ENCODE data around the gene UFD1. TPM values are rescaled to one million over a fixed set of nuclear protein-coding genes. Genes with fewer than 3 reads are reported as not detected.

The UFD1 gene
- total RNA-seq, 1 donor from 2014 or later, result 32.2 TPM

DNA sequence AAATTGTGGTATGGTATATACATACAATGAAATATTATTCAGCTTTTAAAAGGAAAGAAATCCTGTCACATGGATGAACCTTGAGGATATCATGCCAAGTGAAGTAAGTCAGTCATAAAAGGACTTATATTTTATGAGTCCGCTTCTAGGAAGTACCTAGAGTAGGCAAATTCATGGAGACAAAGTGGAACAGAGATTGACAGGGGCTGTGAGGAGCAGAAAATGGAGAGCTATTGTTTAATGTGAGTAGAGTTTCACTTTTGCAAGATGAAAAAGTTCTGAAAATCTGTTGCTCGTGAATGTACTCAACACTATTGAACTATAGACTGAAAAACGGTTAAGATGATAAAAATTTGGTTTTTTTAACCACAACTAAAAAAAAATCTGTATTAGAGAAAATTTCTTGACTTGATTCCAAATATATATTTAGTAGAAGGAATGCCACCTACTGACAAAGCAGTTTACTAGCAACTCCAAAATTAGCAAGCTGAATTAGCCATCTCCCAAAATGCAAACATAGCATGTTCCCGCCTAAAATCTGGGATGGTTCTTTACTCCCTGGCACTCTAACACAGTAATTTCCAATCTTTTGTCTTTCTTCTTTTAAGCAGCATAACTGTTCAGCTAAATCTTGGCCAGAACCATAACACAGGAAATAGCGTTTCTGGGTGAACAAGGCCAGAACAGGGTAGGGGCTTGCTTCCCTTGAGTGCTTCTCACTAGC is 1.5 kb downstream of the UFD1 start:
- no peak for DNase-seq (ENCODE audit: low spot score in 2 of 2)
- no peak for FAIRE-seq

DNA sequence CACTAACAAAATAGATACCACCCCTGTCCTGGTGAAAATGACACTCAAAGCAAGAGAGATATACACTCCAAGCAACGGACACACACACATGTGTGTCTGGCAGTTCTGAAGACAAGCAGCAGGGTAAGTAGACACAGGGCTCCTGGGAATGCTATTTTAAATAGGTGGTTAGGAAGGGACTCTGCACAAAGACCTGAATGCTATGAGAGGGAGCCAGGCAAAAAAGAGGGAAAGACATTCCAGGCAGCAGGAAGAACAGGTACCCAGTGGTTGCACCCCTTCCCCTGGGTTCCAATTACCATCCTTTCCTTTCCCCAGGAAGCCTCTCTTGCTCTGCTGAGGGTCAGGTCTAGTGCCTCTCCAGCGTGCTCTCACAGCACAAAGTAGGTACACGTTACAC is 3.0 kb downstream of the UFD1 start:
- DNase-seq (ENCODE audit: low spot score in 2 of 2) (no peak), FAIRE-seq (no peak)

DNA sequence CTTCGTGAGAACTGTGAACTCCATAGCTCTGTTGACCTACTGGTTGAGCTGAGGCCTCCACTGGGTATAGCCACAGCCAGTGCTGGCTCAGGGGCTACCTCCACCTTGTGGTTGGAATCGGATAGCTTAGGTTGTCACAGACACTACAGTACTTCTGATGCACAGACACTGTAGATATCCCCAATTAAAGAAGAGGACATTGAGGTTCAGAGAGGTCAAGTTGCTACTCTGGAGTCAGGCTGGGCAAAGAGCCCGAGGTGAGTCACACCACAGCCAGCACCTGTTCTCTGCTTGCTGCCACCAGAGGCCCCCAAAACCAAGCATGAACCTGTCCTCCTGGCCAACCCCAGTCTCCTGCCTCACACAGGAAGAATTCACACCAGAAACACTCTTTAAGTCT is 5.4 kb downstream of the UFD1 start:
- FAIRE-seq (no peak), DNase-seq (ENCODE audit: low spot score in 2 of 2) (no peak)

- FAIRE-seq (no peak), DNase-seq (ENCODE audit: low spot score in 2 of 2) (no peak)
Observed at GRCh38 chr22:19472233-19472632, 6.8 kb downstream of the UFD1 start.

GRCh38 chr22:19471572-19471971 is 7.4 kb downstream of the UFD1 start:
- FAIRE-seq, result no peak

GRCh38 chr22:19470010-19470409 is 9.0 kb downstream of the UFD1 start:
- no peak for FAIRE-seq
- no peak for DNase-seq (ENCODE audit: low spot score in 2 of 2)

More at GRCh38 chr22:19471572-19471971, 7.4 kb downstream of the UFD1 start:
- no peak for DNase-seq (ENCODE audit: low spot score in 2 of 2)

- DNase-seq (ENCODE audit: low spot score in 2 of 2), result no peak
- FAIRE-seq, result no peak
Observed at GRCh38 chr22:19469421-19469820, 9.6 kb downstream of the UFD1 start.

DNA sequence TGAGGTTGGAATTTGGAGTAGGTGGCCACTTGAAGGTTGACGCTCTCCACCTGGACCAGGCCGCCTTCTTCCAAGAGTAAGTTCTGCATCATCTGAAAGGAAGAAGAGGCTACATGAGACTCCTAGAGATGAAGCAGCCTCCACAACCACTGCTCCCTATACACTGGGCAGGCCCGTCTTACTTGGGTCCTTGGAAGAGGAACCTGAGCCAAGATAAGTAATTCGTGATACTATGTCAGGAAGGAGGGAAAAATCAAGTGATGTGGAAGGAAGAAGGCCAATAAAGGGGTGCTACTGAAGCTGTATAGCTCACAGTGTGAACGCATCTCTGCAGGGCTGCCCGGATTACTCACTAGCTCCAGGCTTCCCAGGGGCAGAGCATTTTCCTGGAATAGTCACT is 11.1 kb downstream of the UFD1 start:
- DNase-seq (ENCODE audit: low spot score in 2 of 2) (no peak), FAIRE-seq (no peak)

DNA sequence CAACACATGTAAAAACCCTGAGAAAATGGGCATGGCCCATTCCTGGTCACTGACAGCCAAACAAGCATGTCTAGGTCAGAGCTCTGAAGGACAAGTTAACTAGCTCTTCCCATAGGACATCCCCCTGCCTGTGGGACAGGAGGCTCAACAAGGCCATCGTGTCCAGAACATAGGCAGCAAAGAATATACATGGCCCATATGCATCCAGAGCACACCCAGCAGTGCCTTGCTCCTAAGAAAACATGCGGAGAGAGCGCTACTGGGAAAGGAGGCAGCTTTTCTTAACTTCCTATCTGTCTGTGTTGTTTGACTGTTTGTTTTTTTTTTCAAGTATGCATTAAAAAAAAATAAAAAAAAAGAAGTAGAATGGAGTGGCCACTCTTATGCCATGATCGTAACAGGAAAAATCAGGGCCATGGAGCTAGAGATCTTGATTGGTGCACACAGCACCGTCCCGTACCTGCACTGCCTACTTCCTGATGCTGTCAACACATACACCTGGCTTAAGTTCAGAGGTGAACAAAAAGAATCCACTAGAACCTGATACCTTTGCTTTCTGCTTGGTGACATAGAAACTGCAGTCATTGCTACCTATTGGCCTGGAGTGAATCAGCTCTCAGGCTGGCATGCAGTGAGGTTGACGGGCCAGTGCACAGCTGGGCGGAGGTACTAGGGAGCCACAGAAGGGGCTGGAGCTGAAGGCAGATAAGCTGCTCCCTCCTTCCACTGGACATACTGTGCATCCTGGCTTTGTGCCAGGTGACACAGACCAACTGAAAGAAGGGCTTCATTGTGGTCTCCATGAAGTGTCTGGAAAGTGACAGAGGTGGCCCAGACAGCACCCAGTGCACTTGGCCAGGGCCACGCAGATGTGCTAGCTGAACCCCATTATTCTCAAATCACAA is 11.9 kb downstream of the UFD1 start:
- FAIRE-seq, result no peak
- DNase-seq (ENCODE audit: low spot score in 2 of 2), result no peak

DNA sequence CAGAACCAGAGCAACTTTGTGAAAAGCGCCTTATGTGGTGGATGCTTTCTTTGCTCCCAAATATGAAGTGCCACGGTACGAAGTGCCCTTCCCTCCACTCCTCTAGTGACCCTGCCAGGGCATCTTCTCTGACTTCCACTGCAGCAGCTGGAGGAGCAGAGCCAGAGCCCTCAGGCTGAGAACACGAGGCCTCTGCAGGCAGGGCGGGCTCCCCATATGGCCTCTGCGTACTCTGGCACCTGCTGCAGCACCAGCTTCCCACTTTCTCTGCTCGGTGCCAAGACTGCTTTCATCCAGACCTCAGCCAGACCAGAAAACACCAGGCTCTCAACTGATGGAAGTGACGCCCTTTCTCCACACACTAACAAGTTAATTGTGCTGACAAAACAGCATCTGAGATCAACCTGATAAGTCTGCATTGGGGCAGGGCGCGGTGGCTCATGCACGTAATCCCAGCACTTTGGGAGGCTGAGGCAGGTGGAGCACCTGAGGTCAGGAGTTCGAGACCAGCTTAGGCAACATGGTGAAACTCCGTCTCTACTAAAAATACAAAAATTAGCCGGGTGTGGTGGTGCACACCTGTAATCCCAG is 12.8 kb downstream of the UFD1 start:
- DNase-seq (ENCODE audit: low spot score in 2 of 2) (no peak), FAIRE-seq (no peak)

DNA sequence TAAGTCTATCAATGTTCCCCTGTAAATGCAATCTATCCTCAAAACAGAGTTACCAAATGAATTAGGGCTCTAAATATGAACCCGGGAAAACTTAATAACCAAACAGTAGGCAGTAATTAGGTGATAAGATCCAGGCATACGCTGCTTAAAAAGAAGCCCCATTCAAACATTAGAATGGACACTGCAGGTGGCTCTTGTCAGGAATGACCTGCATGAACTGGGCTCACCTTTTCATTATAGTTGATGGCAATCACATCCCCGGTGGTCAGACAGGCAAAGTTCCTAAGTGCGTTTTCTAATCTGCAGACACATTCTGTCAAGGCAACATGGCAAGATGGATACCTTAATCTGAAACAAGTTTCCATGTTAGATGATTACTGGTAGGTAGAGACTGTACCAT is 14.0 kb downstream of the UFD1 start:
- DNase-seq (ENCODE audit: low spot score in 2 of 2) (no peak), FAIRE-seq (no peak)

GRCh38 chr22:19464546-19464945 is 14.4 kb downstream of the UFD1 start:
- DNase-seq (ENCODE audit: low spot score in 2 of 2) (no peak), FAIRE-seq (no peak)

- no peak for DNase-seq (ENCODE audit: low spot score in 2 of 2)
- FAIRE-seq, result no peak
Observed at GRCh38 chr22:19463491-19464469, 15.2 kb downstream of the UFD1 start.

GRCh38 chr22:19463008-19463407 is 16.0 kb downstream of the UFD1 start:
- DNase-seq (ENCODE audit: low spot score in 2 of 2), result no peak
- FAIRE-seq, result no peak

DNA sequence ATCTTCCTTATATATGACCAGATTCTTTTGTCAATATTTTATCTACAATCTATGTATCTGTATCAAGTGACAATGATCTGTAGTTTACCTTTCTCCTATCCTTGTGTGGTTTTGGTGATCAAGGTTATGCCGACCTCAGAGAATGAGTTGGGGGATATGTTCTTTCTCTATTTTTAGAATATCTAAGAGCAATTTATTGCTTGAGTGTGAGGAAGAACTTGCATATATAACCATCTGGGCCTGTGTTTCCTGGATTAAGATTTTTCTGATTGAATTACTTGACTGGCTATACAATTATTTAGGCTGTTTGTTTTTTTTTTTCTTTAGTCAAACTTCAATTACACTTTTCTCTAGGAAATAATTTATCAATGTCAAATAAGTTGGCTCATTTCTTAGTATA is 17.5 kb downstream of the UFD1 start:
- FAIRE-seq (no peak), DNase-seq (ENCODE audit: low spot score in 2 of 2) (no peak)

GRCh38 chr22:19460036-19460435 is 19.0 kb downstream of the UFD1 start:
- DNase-seq (ENCODE audit: low spot score in 2 of 2), result no peak
- FAIRE-seq, result no peak

GRCh38 chr22:19457828-19458428 is 21.1 kb downstream of the UFD1 start:
- DNase-seq (ENCODE audit: low spot score in 2 of 2) (no peak), FAIRE-seq (no peak)

DNA sequence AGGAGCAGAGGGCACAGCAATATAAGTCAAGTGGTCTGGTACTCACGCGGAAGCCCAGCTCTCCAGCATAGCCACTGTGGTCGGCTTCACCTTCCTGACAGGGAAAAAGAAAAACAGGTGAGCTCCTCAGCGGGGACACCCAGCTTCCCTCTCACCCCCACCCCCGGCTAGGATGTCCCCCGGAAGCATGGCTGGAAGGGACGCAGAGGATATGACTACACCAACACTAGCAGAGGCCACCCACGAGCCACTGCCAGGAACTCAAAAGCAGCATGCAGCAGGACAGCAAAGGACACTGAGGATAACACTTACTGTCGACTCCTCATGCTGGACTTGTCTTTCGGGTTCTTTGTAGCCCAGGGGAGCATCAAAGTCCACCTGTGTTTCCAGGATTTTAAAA is 22.5 kb downstream of the UFD1 start:
- FAIRE-seq (no peak), DNase-seq (ENCODE audit: low spot score in 2 of 2) (no peak)

DNA sequence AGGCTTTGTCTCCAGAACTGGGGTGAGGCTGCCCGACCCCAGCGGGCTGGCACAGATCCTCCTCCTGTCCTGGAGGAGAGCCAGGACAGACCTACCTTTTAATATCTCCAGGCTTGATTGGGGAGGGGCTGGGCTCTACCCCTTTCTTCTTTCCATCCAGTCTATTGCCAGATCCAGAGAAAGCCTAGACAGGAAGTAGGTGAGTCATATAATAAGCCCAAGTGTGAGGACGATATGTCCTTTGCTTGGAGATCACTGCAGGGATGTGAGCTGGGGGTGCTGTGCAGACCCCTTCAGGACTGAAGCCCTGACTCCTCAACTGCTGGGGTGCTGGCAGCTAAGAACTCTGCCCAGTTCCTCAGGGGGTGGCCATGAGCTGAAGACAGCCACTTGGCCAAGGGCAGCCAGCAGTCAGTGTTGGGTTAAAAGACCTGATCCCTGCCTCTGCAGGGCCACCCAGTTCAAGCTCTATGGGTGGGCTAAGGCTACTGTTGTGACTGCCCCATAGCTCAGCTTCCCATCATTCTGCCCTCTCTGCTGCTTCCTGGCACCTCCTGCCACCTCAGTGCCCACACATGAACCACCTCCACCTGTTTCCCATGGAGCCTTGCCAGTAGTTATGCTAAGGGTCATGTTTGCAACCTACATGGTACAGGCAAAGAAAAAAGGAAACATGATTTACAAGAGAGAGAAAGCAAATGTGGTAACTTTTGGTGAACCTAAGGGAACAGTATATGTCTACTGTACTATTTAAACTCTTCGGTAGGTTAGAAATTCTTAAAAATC is 23.2 kb downstream of the UFD1 start:
- FAIRE-seq (no peak), DNase-seq (ENCODE audit: low spot score in 2 of 2) (no peak)

All from frontal cortex (tissue), 4 donors.